Fibroblast of lung (primary cell): ENCODE measurements around the gene PRPH.

ENCODE experiments used
- CTCF ChIP-seq, 2 donors: IDR thresholded peaks in 1 of 2; conservative IDR thresholded peaks in 1 of 2; 1 replicate in 1 of 2; 2 replicates in 1 of 2; pipeline ENCODE4 v1.5.1; 2011 to 2012; ENCODE audit warnings: low read length in 2 of 2, control low read depth in 1 of 2, inconsistent platforms in 1 of 2, low read depth in 1 of 2, mild to moderate bottlenecking in 1 of 2
- EZH2 ChIP-seq: IDR thresholded peaks from 2 replicates; pipeline ENCODE4 v1.5.1; 2012; ENCODE audit warnings: low read length, control low read depth, mild to moderate bottlenecking; ENCODE audit errors: missing control alignments

GRCh38 chr12:49342914-49343731 is 48.2 kb downstream of the PRPH start:
- TF ChIP-seq CTCF (conservative IDR thresholded peaks at IDR 0.05 in 1 of 2, IDR thresholded peaks at IDR 0.05 in 1 of 2; ENCODE audit: low read depth in 1 of 2, low read length in 2 of 2) (no peak), EZH2 (no peak)
